MCF 10A (cell line): Measurements from ENCODE around the gene LARP1B. TPM values are rescaled to one million over a fixed set of nuclear protein-coding genes. Genes with fewer than 3 reads are reported as not detected.
"Not testable (repeated sequence)": the region's sequence is repeated elsewhere in the genome, so short reads cannot be mapped to it uniquely, and the experiment has no call there.

ENCODE experiments used
- BruUV-seq: library from RNA; stranded (reverse); fragments of 400-500 nt; replicated peaks from 2 replicates; lab custom pipeline; 2021; lab: Mats Ljungman, UMichigan
- CTCF ChIA-PET: fragments of 300-600 bp; sonication (Branson Sonifier 250); formaldehyde crosslinking; extraction: SDS; loops from one replicate; lab custom pipeline; 2021; ENCODE audit warnings: antibody characterized with exemption, inconsistent platforms; lab: Yijun Ruan, JAX
- POLR2A ChIA-PET: fragments of 300-600, 350-650 bp; sonication (Branson Sonifier 250); formaldehyde crosslinking; extraction: SDS; loops from one replicate; lab custom pipeline; 2020; ENCODE audit warnings: antibody characterized with exemption, inconsistent platforms; lab: Yijun Ruan, JAX
- DNase-seq: peaks from one replicate; pipeline ENCODE4 v3.0.0-alpha.2; 2018; ENCODE audit not compliant: unreplicated experiment
- H3K27ac Mint-ChIP-seq: one replicate; pipeline ENCODE4 v1.8.0; 2022; ENCODE audit warnings: mild to moderate bottlenecking, low read depth, mixed read lengths; ENCODE audit not compliant: unreplicated experiment
- H3K27me3 Mint-ChIP-seq: one replicate; pipeline ENCODE4 v1.8.0; 2022; ENCODE audit warnings: mixed read lengths; ENCODE audit not compliant: insufficient read depth, unreplicated experiment
- H3K36me3 Mint-ChIP-seq: one replicate; pipeline ENCODE4 v1.8.0; 2022; ENCODE audit warnings: mild to moderate bottlenecking, moderate library complexity, mixed read lengths; ENCODE audit not compliant: insufficient read depth, unreplicated experiment
- H3K4me1 Mint-ChIP-seq: one replicate; pipeline ENCODE4 v1.8.0; 2022; ENCODE audit warnings: mixed read lengths; ENCODE audit not compliant: insufficient read depth, unreplicated experiment
- H3K4me3 Mint-ChIP-seq: one replicate; pipeline ENCODE4 v1.8.0; 2022; ENCODE audit warnings: mild to moderate bottlenecking, moderate library complexity, mixed read lengths; ENCODE audit not compliant: unreplicated experiment
- H3K9me3 Mint-ChIP-seq: one replicate; pipeline ENCODE4 v1.8.0; 2022; ENCODE audit warnings: mixed read lengths; ENCODE audit not compliant: unreplicated experiment
- CTCF ChIP-seq: fragments of 200-600 bp; IDR thresholded peaks from one replicate; pipeline ENCODE4 v1.8.0; 2022; ENCODE audit warnings: antibody characterized with exemption, mild to moderate bottlenecking; ENCODE audit not compliant: unreplicated experiment
- intact Hi-C: fragments of 100-400 bp; cut with micrococcal nuclease; formaldehyde crosslinking; loops from 2 replicates; pipeline ENCODE4 v1.14.1; 2022
- total RNA-seq: library from RNA; stranded (reverse); gene quantifications from 2 replicates; pipeline ENCODE4 v1.2.3, GENCODE V29; 2022

LARP1B gene
- total RNA-seq, 1 experiment from 2014 or later: 62.8 TPM

GRCh38 chr4:128247906-128248305, 186.8 kb downstream of the LARP1B start:
- H3K4me3 Mint-ChIP-seq: no peak overlapping the region
- CTCF ChIA-PET: no interaction called here
- no peak overlapping the region for H3K27ac Mint-ChIP-seq
- peaks cover 11% of the 10 kb centered on the region for H3K4me1 Mint-ChIP-seq
- no peaks in the 10 kb centered on the region for H3K36me3 Mint-ChIP-seq
- no peak for TF ChIP-seq CTCF
- no peak for DNase-seq
- peaks cover 9% of the 10 kb centered on the region for H3K9me3 Mint-ChIP-seq
- BruUV-seq: no TSS peak
- no peaks in the 10 kb centered on the region for H3K27me3 Mint-ChIP-seq
- intact Hi-C loops: no loop called here
- POLR2A ChIA-PET: no interaction called here

GRCh38 chr4:128249787-128250668, 188.9 kb downstream of the LARP1B start:
- peaks cover 6% of the 10 kb centered on the region for H3K36me3 Mint-ChIP-seq
- peaks cover 9% of the 10 kb centered on the region for H3K9me3 Mint-ChIP-seq
- no peak overlapping the region for H3K27ac Mint-ChIP-seq
- no peak overlapping the region for H3K4me3 Mint-ChIP-seq
- H3K4me1 Mint-ChIP-seq: no peaks in the 10 kb centered on the region
- BruUV-seq: no TSS peak
- ChIA-PET POLR2A (no interaction called here), CTCF (interaction anchor here (0.7 kb wide), 1 partner anchor 9 kb away, joined by 4 read pairs; no protein-coding TSS in a partner anchor)
- no peak for TF ChIP-seq CTCF
- intact Hi-C loops: no loop called here
- H3K27me3 Mint-ChIP-seq: no peaks in the 10 kb centered on the region
- DNase-seq: peak; percentile 38

GRCh38 chr4:128255906-128256305, 194.8 kb downstream of the LARP1B start:
- no peak for TF ChIP-seq CTCF
- DNase-seq: no peak
- POLR2A ChIA-PET: interaction anchor here (0.6 kb wide), 1 partner anchor 361 kb away, joined by 3 read pairs; no protein-coding TSS in a partner anchor
- peaks cover 11% of the 10 kb centered on the region for H3K9me3 Mint-ChIP-seq
- intact Hi-C loops: no loop called here
- H3K4me1 Mint-ChIP-seq: no peaks in the 10 kb centered on the region
- H3K27me3 Mint-ChIP-seq: no peaks in the 10 kb centered on the region
- no TSS peak for BruUV-seq
- no peak overlapping the region for H3K27ac Mint-ChIP-seq
- peaks cover 6% of the 10 kb centered on the region for H3K36me3 Mint-ChIP-seq
- H3K4me3 Mint-ChIP-seq: no peak overlapping the region
- CTCF ChIA-PET: no interaction called here

GRCh38 chr4:128256539-128256938, 195.4 kb downstream of the LARP1B start:
- Mint-ChIP-seq H3K9me3 (peaks cover 17% of the 10 kb centered on the region), H3K4me3 (no peak overlapping the region), H3K4me1 (no peaks in the 10 kb centered on the region), H3K36me3 (peaks cover 6% of the 10 kb centered on the region), H3K27ac (no peak overlapping the region), H3K27me3 (no peaks in the 10 kb centered on the region)
- intact Hi-C loops: no loop called here
- ChIA-PET POLR2A (interaction anchor here (0.6 to 0.7 kb wide), 2 partner anchors 336 to 360 kb away, joined by 3 read pairs; no protein-coding TSS in a partner anchor), CTCF (no interaction called here)
- BruUV-seq: no TSS peak
- no peak for TF ChIP-seq CTCF
- no peak for DNase-seq

GRCh38 chr4:128258166-128258565, 197.1 kb downstream of the LARP1B start:
- H3K27ac Mint-ChIP-seq, H3K27me3 Mint-ChIP-seq, H3K9me3 Mint-ChIP-seq, H3K4me3 Mint-ChIP-seq, H3K36me3 Mint-ChIP-seq, intact Hi-C loops, BruUV-seq, DNase-seq, POLR2A ChIA-PET, H3K4me1 Mint-ChIP-seq: not testable (repeated sequence)
- CTCF ChIA-PET: interaction anchor here (0.6 to 1.6 kb wide), 2 partner anchors 37 to 66 kb away, joined by 3 to 5 read pairs; no protein-coding TSS in a partner anchor

GRCh38 chr4:128259889-128260288, 198.8 kb downstream of the LARP1B start:
- BruUV-seq, H3K4me1 Mint-ChIP-seq, H3K27ac Mint-ChIP-seq, H3K9me3 Mint-ChIP-seq, H3K4me3 Mint-ChIP-seq, CTCF ChIA-PET, POLR2A ChIA-PET, intact Hi-C loops, DNase-seq, H3K36me3 Mint-ChIP-seq, H3K27me3 Mint-ChIP-seq: not testable (repeated sequence)
